Esophagus squamous epithelium (tissue), 4 donors: ENCODE data around the gene PCBD1.

Experiments used
- POLR2A ChIP-seq, 4 donors: fragments of 450-650 bp; IDR thresholded peaks; one replicate each; pipeline ENCODE4 v1.6.1; 2017; ENCODE audit warnings: antibody characterized with exemption in 4 of 4, mild to moderate bottlenecking in 4 of 4, moderate library complexity in 3 of 4
- TF ChIP-seq, protein P1 (sequence below), 6 experiments: fragments of 450-650 bp in 4 of 6; fragments of 200-600 bp in 2 of 6; sonication (generic) in 2 of 6; IDR thresholded peaks; one replicate each; pipeline ENCODE4 v1.5.1; 2016 to 2019; ENCODE audit warnings: antibody characterized with exemption in 6 of 6, mild to moderate bottlenecking in 4 of 6, moderate library complexity in 4 of 6

DNA sequence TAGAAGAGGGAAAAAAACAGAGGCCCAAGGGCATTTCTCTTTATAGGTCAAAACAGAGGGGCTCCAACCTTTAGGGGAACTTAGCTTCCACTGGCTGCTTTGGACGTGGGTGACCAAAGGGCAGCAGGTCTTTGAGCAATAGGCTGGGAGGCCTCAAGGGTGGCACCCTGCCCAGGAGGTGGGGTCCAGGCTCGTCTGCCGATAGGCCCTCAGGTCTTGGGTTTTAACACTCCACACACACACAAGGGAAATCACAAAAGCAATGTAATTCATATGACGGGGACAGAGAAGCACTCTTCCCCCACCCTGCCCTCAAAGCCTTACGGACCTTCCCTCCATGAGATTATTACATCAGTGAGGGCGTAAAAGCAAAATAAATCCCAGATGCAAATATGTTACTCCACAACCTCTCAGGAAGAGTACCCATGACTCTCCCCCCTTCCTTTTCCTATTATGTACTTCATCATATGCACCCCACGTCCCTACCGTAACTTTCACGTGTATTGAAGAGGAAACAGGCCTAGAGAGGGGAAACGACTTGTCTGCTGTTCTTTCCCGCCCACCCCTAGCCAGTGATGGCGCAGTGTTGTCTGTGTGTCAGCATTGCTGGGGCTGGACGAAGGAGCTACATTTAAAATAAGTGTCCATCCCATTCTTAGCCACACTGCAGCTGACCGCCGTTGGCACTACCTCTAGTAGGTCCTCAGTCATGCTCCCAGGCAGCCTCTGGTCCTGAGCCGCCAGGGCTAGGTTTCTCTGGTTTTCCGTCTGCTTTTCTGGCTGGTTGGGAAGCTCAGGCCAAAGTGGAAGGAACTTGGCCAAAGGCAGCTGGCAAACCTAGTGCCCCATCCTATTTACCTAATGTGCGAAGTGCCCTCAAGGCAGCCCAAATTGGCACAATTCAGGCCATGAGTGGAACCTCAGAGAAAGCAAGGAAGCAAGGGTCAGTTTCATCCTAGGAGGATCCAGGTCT, 2.1 kb downstream of the PCBD1 start:
- TF ChIP-seq, protein P1, sequence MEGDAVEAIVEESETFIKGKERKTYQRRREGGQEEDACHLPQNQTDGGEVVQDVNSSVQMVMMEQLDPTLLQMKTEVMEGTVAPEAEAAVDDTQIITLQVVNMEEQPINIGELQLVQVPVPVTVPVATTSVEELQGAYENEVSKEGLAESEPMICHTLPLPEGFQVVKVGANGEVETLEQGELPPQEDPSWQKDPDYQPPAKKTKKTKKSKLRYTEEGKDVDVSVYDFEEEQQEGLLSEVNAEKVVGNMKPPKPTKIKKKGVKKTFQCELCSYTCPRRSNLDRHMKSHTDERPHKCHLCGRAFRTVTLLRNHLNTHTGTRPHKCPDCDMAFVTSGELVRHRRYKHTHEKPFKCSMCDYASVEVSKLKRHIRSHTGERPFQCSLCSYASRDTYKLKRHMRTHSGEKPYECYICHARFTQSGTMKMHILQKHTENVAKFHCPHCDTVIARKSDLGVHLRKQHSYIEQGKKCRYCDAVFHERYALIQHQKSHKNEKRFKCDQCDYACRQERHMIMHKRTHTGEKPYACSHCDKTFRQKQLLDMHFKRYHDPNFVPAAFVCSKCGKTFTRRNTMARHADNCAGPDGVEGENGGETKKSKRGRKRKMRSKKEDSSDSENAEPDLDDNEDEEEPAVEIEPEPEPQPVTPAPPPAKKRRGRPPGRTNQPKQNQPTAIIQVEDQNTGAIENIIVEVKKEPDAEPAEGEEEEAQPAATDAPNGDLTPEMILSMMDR (IDR thresholded peaks at IDR 0.05): no peak
- TF ChIP-seq POLR2A (IDR thresholded peaks at IDR 0.05): no peak
